A673 (cell line): ENCODE data around the gene RCVRN. TPM values are rescaled to one million over a fixed set of nuclear protein-coding genes. Genes with fewer than 3 reads are reported as not detected.
A peak's percentile ranks its signal among the peaks of the same experiment; 100 is the strongest.

Experiments
- BruUV-seq: library from RNA; stranded (reverse); fragments of 400-500 nt; replicated peaks from 2 replicates; lab custom pipeline; 2021; lab: Mats Ljungman, UMichigan
- CTCF ChIA-PET: fragments of 300-600 bp; sonication (Branson Sonifier 250); formaldehyde crosslinking; loops from one replicate; lab custom pipeline; 2022; ENCODE audit warnings: antibody characterized with exemption; lab: Charles Lee
- POLR2A ChIA-PET: fragments of 300-600 bp; sonication (Branson Sonifier 250); formaldehyde crosslinking; loops from one replicate; lab custom pipeline; 2022; ENCODE audit warnings: antibody characterized with exemption; ENCODE audit not compliant: low non-redundant PET; lab: Charles Lee
- DNase-seq: peaks from one replicate; pipeline ENCODE4 v3.0.0-alpha.2; 2015; ENCODE audit warnings: low spot score
- H3K27ac ChIP-seq: fragments of 200-600 bp; sonication (generic); 2 replicates; pipeline ENCODE4 v1.5.1; 2016; ENCODE audit warnings: mixed run types, low read depth, mild to moderate bottlenecking, mixed read lengths, antibody characterized with exemption, low read length; ENCODE audit not compliant: poor library complexity, severe bottlenecking
- H3K27me3 ChIP-seq: fragments of 200-600 bp; sonication (generic); replicated peaks from 2 replicates; pipeline ENCODE4 v1.6.1; 2017; ENCODE audit warnings: mixed run types, low read depth, mild to moderate bottlenecking, mixed read lengths, antibody characterized with exemption, low read length; ENCODE audit not compliant: insufficient read depth, poor library complexity
- H3K36me3 ChIP-seq: fragments of 200-600 bp; sonication (generic); 2 replicates; pipeline ENCODE4 v1.6.1; 2016; ENCODE audit warnings: mixed run types, mild to moderate bottlenecking, mixed read lengths, antibody characterized with exemption, low read length; ENCODE audit not compliant: insufficient read depth, poor library complexity, severe bottlenecking
- H3K4me1 ChIP-seq: fragments of 200-600 bp; sonication (generic); 2 replicates; pipeline ENCODE4 v1.6.1; 2017; ENCODE audit warnings: mixed run types, mild to moderate bottlenecking, mixed read lengths, antibody characterized with exemption, low read length; ENCODE audit not compliant: insufficient read depth, poor library complexity, severe bottlenecking
- H3K4me3 ChIP-seq: fragments of 200-600 bp; sonication (generic); 2 replicates; pipeline ENCODE4 v1.5.1; 2016; ENCODE audit warnings: low read depth, mixed run types, mild to moderate bottlenecking, mixed read lengths, low read length; ENCODE audit not compliant: poor library complexity, severe bottlenecking
- H3K9me3 ChIP-seq: fragments of 200-600 bp; sonication (generic); 2 replicates; pipeline ENCODE4 v1.6.1; 2016; ENCODE audit warnings: mixed run types, low read depth, mild to moderate bottlenecking, mixed read lengths, antibody characterized with exemption, low read length; ENCODE audit not compliant: poor library complexity, severe bottlenecking
- CTCF ChIP-seq: fragments of 300-800, 200-600 bp; sonication (generic); conservative IDR thresholded peaks from 2 replicates; pipeline ENCODE4 v1.5.1; 2017; ENCODE audit warnings: low read depth, mild to moderate bottlenecking, antibody characterized with exemption, low read length, moderate library complexity, mixed read lengths
- EZH2 ChIP-seq: fragments of 200-600 bp; sonication (generic); IDR thresholded peaks from 2 replicates; pipeline ENCODE4 v1.6.1; 2017; ENCODE audit warnings: borderline replicate concordance, low read depth, mild to moderate bottlenecking, mixed read lengths, antibody characterized with exemption, low read length; ENCODE audit not compliant: poor library complexity, severe bottlenecking
- intact Hi-C: fragments of 100-400 bp; cut with micrococcal nuclease; formaldehyde crosslinking; loops from one replicate; pipeline ENCODE4 v1.10.0; 2022; ENCODE audit not compliant: unreplicated experiment
- total RNA-seq: library from RNA; stranded (reverse); gene quantifications from 2 replicates; pipeline ENCODE4 v1.2.3, GENCODE V29; 2021

Gene RCVRN
- total RNA-seq, 1 experiment from 2014 or later, result not detected

GRCh38 chr17:9905902-9906301, 831 bp upstream of the RCVRN start:
- peak; percentile 41 for DNase-seq
- POLR2A ChIA-PET, result no interaction called here
- intact Hi-C loops, result no loop called here

GRCh38 chr17:9904277-9905077, 594 bp downstream of the RCVRN start:
- Histone ChIP-seq H3K27ac (no peak overlapping the region), H3K4me3 (no peak overlapping the region), H3K9me3 (no peaks in the 10 kb centered on the region), H3K4me1 (no peaks in the 10 kb centered on the region), H3K27me3 (peaks cover 51% of the 10 kb centered on the region), H3K36me3 (no peaks in the 10 kb centered on the region)
- POLR2A ChIA-PET, result no interaction called here
- no peak for DNase-seq
- intact Hi-C loops, result no loop called here
- TF ChIP-seq CTCF, result no peak
- TF ChIP-seq EZH2, result no peak
- no TSS peak for BruUV-seq
- CTCF ChIA-PET, result no interaction called here

More at GRCh38 chr17:9905902-9906301, 831 bp upstream of the RCVRN start:
- no TSS peak for BruUV-seq
- no peak overlapping the region for H3K4me3 ChIP-seq
- H3K27me3 ChIP-seq, result peaks cover 40% of the 10 kb centered on the region
- TF ChIP-seq CTCF, result peak; percentile 71
- no peak for TF ChIP-seq EZH2
- CTCF ChIA-PET, result interaction anchor here (0.6 kb wide), 2 partner anchors 334 to 712 kb away, joined by 3 read pairs; no protein-coding TSS in a partner anchor
- no peak overlapping the region for H3K27ac ChIP-seq
- H3K9me3 ChIP-seq, result no peaks in the 10 kb centered on the region
- no peaks in the 10 kb centered on the region for H3K4me1 ChIP-seq
- H3K36me3 ChIP-seq, result no peaks in the 10 kb centered on the region

GRCh38 chr17:9902120-9902519, 3.0 kb downstream of the RCVRN start:
- intact Hi-C loops, result no loop called here
- Histone ChIP-seq H3K27ac (no peak overlapping the region), H3K27me3 (peaks cover 53% of the 10 kb centered on the region), H3K4me1 (no peaks in the 10 kb centered on the region), H3K36me3 (no peaks in the 10 kb centered on the region), H3K4me3 (no peak overlapping the region), H3K9me3 (no peaks in the 10 kb centered on the region)
- DNase-seq, result no peak
- ChIA-PET POLR2A (no interaction called here), CTCF (no interaction called here)
- no peak for TF ChIP-seq EZH2
- TF ChIP-seq CTCF, result no peak
- no TSS peak for BruUV-seq
